ENCODE data around the gene ITCH.
"Not testable (repeated sequence)": the region's sequence is repeated elsewhere in the genome, so short reads cannot be mapped to it uniquely, and the experiment has no call there.

The ITCH gene

DNA sequence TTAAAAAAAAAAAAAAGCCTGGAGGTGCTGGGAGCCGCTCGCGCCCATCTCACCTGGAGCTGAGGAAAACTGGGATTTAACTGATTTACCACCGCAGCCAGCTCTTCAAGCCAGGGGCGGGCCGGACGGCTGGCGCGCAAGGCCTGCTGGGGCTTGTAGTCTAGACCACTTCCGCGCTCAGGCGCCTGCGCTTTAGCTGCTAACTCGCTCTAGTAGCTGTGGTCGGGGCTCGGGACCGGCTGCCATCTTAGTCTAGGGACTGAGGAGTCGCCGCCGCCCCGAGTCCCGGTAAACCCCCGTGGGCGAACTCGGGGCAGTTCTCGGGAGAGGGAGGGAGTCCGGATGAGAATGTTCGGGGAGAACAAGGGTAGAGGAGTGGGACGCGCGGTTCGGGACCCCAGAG, at the start of gene ITCH:
ITCH (plus strand) TSS at position 212 of the 403 bp plus-strand sequence. CDS start 30,539 bp downstream, outside the sequence.
- peak; percentile 95 for DNase-seq (ENCODE audit: low spot score)

DNA sequence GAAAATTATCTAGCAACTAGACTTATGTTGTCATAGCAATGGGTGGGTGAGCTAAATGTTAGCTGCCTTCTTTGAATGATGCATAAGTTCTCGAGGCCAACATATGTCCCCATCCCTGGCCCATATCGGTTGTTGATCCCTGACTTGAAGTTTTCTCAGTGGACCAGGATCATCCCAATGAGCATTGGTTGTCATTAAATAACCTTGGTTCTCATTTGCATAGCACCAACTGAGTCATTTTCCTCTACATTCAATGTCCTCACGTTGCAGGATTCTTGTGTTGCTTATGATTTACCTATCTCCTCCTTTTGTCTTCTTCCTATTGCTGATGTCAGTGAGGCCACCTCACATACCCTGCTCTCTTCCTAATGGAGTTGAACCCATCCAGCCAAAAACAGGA, 47.8 kb upstream of the ITCH start:
- no peak for DNase-seq (ENCODE audit: low spot score)

- DNase-seq (ENCODE audit: low spot score), result no peak
Observed at GRCh38 chr20:34316196-34316814, 46.8 kb upstream of the ITCH start.

- DNase-seq (ENCODE audit: low spot score), result no peak
Observed at GRCh38 chr20:34318609-34319443, 44.2 kb upstream of the ITCH start.

GRCh38 chr20:34320861-34321260, 42.2 kb upstream of the ITCH start:
- DNase-seq (ENCODE audit: low spot score), result no peak

DNA sequence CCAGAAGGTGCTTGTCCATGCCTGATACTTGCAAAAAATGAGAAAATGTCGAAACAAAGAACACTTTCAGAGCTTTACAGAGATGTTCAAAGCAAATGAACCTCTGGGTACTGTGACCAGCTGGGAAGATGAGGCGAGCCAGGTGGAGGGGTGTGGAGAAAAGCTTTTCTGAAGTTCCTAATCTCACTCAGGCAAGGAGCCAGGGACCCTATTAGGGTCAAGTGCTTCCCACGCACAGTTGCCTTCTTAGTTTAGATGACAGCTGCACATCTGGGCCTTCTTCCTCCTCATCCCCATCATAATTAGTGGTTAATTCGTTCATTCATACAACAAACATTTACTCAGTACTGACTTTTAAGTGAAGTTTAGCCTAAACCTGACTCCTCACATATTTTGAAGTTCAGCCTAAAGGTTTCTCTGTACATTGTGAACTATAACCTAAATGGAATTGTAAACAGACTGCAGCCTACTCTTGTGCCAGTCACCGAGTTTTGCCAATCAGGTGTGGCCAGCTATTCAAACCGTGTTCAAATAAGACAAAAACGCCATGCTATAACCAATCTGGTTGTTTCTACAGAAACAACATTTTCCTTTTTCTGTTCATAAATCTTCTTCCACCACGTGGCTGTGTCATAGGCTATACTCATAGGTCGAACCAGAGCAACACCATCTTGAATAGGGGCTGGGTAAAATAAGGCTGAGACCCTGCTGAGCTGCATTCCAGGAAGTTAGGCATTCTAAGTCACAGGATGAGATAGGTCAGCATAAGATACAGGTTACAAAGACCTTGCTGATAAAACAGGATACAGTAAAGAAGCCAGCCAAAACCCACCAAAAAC, 40.6 kb upstream of the ITCH start:
- DNase-seq (ENCODE audit: low spot score), result no peak

- no peak for DNase-seq (ENCODE audit: low spot score)
Observed at GRCh38 chr20:34324541-34324940, 38.5 kb upstream of the ITCH start.

GRCh38 chr20:34328207-34328606, 34.9 kb upstream of the ITCH start:
- not testable (repeated sequence) for DNase-seq (ENCODE audit: low spot score)

GRCh38 chr20:34328928-34329677, 34.0 kb upstream of the ITCH start:
- DNase-seq (ENCODE audit: low spot score), result no peak

DNA sequence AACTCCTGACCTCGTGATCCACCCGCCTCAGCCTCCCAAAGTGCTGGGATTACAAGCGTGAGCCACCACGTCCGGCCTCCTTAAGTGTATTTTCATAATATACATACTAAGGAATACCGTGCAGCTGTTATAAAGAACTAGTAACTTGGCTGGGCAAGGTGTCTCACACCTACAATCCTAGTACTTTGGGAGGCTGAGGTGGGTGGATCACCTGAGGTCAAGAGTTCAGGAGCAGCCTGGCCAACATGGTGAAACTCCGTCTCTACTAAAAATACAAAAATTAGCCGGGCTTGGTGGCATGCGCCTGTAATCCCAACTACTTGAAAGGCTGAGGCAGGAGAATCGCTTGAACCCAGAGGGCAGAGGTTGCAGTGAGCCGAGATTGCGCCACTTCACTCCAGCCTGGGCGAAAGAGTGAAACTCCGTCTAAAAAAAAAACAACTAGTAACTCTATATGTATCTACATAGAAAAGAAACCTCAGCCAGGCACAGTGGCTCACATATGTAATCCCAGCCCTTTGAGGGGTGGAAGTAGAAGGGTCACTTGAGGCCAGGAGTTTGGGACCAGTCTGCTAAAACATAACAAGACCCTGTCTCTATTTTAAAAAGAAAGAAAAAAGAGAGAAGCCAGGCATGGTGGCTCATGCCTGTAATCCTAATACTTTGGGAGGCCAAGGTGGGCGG, 32.1 kb upstream of the ITCH start:
- DNase-seq (ENCODE audit: low spot score), result not testable (repeated sequence)

DNA sequence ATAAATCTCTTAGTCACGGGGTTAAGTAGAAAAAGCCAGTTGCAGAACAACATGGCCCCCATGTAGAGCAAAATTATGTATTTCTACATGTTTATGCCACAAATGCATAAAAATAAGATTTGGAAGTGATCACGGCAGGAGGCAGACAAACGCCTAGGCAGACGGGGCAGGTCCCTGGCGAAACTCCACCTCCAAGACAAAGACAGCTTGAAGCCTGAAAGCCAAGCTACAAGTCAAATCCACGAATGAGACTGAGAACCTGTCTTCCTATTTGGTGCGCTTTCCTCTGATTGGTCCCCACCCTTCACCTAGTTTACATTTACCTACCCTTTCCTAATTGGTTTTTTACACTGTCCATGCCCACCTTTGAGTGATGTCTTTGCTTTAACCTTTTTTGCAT, 31.2 kb upstream of the ITCH start:
- DNase-seq (ENCODE audit: low spot score), result no peak

GRCh38 chr20:34332262-34332920, 30.7 kb upstream of the ITCH start:
- no peak for DNase-seq (ENCODE audit: low spot score)

GRCh38 chr20:34333786-34334185, 29.3 kb upstream of the ITCH start:
- DNase-seq (ENCODE audit: low spot score), result no peak

DNA sequence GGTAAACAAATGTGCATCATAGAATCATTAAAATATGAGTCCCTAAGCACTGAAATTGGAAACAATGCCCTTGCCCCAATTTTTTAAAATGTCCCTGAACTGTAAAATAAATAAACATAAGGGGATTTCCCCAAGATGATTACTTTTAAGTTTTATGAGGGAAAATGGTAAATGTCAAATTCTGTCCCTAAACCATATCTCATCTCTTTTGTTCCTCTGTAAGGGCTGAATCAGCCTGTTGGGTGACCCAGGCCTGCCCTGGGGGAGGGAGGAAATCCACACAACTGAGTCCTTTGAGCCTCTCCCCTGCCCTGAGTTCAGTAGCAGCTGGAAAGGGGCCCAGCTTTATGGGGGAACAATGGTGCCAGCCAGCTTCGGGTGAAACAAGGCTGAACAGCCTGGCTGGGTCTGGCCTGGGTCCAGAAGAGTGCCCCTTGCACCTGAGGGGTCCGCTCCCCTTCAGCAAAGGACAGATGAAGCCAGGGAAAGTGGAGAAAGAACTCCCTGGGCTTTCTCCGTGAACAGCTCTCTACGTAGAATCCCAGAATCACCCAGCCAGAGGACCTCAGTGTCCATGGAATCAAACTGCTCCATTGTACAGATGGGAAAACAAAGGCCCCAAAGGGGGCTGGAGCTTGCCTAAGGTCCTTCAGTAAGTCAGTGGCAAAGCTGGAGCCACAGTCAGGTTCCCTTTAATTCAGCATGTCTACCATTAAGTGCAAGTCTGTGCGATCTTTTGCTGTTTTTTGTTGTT, 28.2 kb upstream of the ITCH start:
- peak; percentile 97 for DNase-seq (ENCODE audit: low spot score)

DNA sequence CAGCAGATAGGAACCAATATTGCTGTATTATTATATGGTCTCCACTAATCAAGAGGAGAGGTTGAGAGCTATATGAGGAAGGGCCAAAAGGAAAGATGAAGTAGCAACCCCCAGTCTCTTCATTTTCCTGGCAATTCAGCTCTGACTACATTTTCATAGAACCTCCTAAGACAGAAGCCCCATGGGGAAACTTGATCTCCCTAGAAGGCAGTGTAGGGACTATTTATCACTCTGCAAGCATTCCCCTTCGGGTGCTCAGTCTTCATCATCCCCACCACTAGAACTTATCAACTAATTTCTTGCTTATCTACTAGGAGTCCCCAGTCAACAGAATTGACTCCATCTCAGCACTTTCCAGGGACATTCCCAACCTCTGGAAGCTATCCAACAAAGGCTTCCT, 25.5 kb upstream of the ITCH start:
- no peak for DNase-seq (ENCODE audit: low spot score)

DNA sequence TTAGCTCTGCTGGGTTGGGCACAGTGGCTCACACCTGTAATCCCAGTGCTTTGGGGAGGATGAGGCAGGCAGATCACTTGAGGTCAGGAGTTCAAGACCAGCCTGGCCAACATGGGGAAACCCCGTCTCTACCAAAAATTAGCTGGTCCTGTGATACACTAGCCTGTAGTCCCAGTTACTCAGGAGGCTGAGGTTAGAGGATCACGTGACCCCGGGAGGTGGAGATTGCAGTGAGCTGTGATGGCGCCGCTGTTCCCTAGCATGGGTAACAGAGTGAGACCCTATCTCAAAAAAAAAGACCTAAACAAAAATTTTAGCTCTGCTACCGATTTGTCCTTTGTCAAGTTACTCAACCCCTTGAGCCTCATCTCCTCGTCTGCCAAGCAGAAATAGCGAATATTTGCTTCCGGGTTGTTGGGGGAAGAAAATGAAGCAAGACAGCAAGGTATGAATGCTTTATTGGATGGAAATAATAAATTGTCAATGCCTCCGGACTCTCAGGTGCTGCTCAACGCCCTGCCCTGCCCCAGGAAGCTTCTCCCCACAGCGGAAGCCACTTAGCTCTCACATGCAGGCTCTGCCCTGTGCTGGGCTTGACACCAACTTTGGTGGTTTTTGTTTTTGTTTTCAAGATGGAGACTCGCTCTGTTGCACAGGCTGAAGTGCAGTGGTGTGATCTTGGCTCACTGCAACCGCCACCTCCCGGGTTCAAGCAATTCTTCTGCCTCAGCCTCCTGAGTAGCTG, 24.9 kb upstream of the ITCH start:
- DNase-seq (ENCODE audit: low spot score), result no peak

GRCh38 chr20:34340726-34341125, 22.3 kb upstream of the ITCH start:
- not testable (repeated sequence) for DNase-seq (ENCODE audit: low spot score)

GRCh38 chr20:34341199-34341598, 21.9 kb upstream of the ITCH start:
- not testable (repeated sequence) for DNase-seq (ENCODE audit: low spot score)
